ENCODE measurements around the gene LHX4. TPM values are rescaled to one million over a fixed set of nuclear protein-coding genes. Genes with fewer than 3 reads are reported as not detected.

LHX4 gene
- total and polyA plus RNA-seq, 9 of the 15 experiments (the other 6 are each of a cell fraction or from before 2014, with no cell fraction given) = 0.01 to 0.11 (median 0.07) TPM; not detected in 5

DNA sequence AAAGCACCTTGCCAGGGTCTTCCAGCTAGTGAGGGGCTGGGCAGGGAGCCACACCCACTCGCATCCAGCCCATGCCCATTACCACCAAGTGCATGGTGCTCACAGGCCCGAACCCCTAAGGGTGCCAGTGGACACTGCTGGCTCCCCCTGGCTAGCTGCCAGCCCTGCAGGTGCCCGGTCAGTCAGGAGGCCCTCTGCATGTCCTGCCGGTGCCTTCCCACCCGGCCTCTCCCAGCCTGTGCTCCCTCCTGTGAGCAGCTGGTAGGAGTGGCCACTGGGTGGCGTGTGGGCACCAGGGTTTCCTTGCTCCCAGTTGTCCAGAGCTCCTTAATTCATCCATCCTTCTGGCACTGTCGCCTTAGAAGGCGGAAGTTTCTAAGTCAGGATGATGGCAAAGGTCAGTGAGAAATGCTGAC, 42.0 kb upstream of the LHX4 start (continued):
- TF ChIP-seq TFAP4 (CRISPR knock-in tag; IDR thresholded peaks at IDR 0.05; ENCODE audit: borderline replicate concordance) = peak; percentile 75; the same call in 1 of the 2 replicates
- TF ChIP-seq RB1 (IDR thresholded peaks at IDR 0.05; ENCODE audit: low read depth) = peak; percentile 30; the same call in 1 of the 2 replicates
- no peak for TF ChIP-seq IRF1 (CRISPR knock-in tag; IDR thresholded peaks at IDR 0.05; ENCODE audit: borderline replicate concordance)
- peak; percentile 87; the same call in 1 of the 2 replicates for TF ChIP-seq STAG1 (CRISPR knock-in tag; IDR thresholded peaks at IDR 0.05; ENCODE audit: borderline replicate concordance)
- peak; percentile 63 to 82 for TF ChIP-seq RAD21 (CRISPR knock-in tag; conservative IDR thresholded peaks at IDR 0.05 in 1 of 2, IDR thresholded peaks at IDR 0.05 in 1 of 2)
- 0 out of 4 replicates have a peak, but pooled peaks of 1 of the 2 experiments have one; percentile 9 for TF ChIP-seq MAZ (CRISPR knock-in tag; conservative IDR thresholded peaks at IDR 0.05 in 1 of 2, IDR thresholded peaks at IDR 0.05 in 1 of 2)
- TF ChIP-seq GABPB1 (CRISPR knock-in tag; IDR thresholded peaks at IDR 0.05) = peak; percentile 26; the same call in 1 of the 2 replicates
- no peak for TF ChIP-seq ZNF444 (CRISPR knock-in tag; IDR thresholded peaks at IDR 0.05)
- TF ChIP-seq PBX2 (CRISPR knock-in tag; IDR thresholded peaks at IDR 0.05; ENCODE audit: low read depth) = no peak
- TF ChIP-seq PBX2 (tag; conservative IDR thresholded peaks at IDR 0.05; ENCODE audit: low read depth) = peak; percentile 34; the same call in 1 of the 2 replicates
- peak; percentile 53; the same call in 1 of the 2 replicates for TF ChIP-seq NFIC (IDR thresholded peaks at IDR 0.05)
- no peak for TF ChIP-seq TOE1 (IDR thresholded peaks at IDR 0.05; ENCODE audit: borderline replicate concordance)
- TF ChIP-seq TOE1 (CRISPR knock-in tag; IDR thresholded peaks at IDR 0.05; ENCODE audit: borderline replicate concordance, low read depth) = 0 out of 2 replicates have a peak, but pooled peaks have one; percentile 22
- no peak for TF ChIP-seq ZNF79 (CRISPR knock-in tag; IDR thresholded peaks at IDR 0.05; ENCODE audit: low read depth)
- TF ChIP-seq ASH1L (IDR thresholded peaks at IDR 0.05; ENCODE audit: borderline replicate concordance, low read depth, partially characterized antibody) = no peak
- TF ChIP-seq ZNF589 (CRISPR knock-in tag; IDR thresholded peaks at IDR 0.05; ENCODE audit: low read depth) = no peak
- no peak for TF ChIP-seq HMGXB4 (CRISPR knock-in tag; IDR thresholded peaks at IDR 0.05)
- TF ChIP-seq MEIS2 (IDR thresholded peaks at IDR 0.05; ENCODE audit: partially characterized antibody) = peak; percentile 51
- TF ChIP-seq, protein P1, sequence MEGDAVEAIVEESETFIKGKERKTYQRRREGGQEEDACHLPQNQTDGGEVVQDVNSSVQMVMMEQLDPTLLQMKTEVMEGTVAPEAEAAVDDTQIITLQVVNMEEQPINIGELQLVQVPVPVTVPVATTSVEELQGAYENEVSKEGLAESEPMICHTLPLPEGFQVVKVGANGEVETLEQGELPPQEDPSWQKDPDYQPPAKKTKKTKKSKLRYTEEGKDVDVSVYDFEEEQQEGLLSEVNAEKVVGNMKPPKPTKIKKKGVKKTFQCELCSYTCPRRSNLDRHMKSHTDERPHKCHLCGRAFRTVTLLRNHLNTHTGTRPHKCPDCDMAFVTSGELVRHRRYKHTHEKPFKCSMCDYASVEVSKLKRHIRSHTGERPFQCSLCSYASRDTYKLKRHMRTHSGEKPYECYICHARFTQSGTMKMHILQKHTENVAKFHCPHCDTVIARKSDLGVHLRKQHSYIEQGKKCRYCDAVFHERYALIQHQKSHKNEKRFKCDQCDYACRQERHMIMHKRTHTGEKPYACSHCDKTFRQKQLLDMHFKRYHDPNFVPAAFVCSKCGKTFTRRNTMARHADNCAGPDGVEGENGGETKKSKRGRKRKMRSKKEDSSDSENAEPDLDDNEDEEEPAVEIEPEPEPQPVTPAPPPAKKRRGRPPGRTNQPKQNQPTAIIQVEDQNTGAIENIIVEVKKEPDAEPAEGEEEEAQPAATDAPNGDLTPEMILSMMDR (IDR thresholded peaks at IDR 0.05 in 2 of 3, conservative IDR thresholded peaks at IDR 0.05 in 1 of 3; ENCODE audit: insufficient read depth in 2 of 3, low read depth in 1 of 3, low read length in 3 of 3) = peak; percentile 81 to 91 (median 84)

Measured in K562 (cell line).